Psoas muscle (tissue), 8 donors: ENCODE data around the gene TPM3. TPM values are rescaled to one million over a fixed set of nuclear protein-coding genes. Genes with fewer than 3 reads are reported as not detected.
A peak's percentile ranks its signal among the peaks of the same experiment; 100 is the strongest.
"Not testable (repeated sequence)": the region's sequence is repeated elsewhere in the genome, so short reads cannot be mapped to it uniquely, and the experiment has no call there.

ENCODE experiments used
- ATAC-seq, 4 donors: fragments of 200-7000 bp; cut with Tn5 transposase; one replicate each; pipeline ENCODE4 v1.9.1; 2020; ENCODE audit warnings: moderate library complexity in 3 of 4, mild to moderate bottlenecking in 2 of 4
- DNase-seq, 2 donors: peaks; one replicate each; pipeline ENCODE4 v3.0.0-alpha.2; 2020
- H3K27ac ChIP-seq: fragments of 200-600 bp; one replicate; pipeline ENCODE4 v1.8.0; 2022
- H3K27me3 ChIP-seq, 3 donors: fragments of 200-600 bp in 1 of 3; one replicate each; pipeline versions ENCODE4 v1.6.1 to v1.8.0; 2013 to 2022; ENCODE audit warnings: low read length in 2 of 3, mild to moderate bottlenecking in 2 of 3, moderate library complexity in 1 of 3; ENCODE audit not compliant: insufficient read depth in 3 of 3
- H3K36me3 ChIP-seq, 2 donors: fragments of 200-600 bp in 1 of 2; one replicate each; pipeline versions ENCODE4 v1.6.1 to v1.8.0; 2013 to 2022; ENCODE audit warnings: low read depth in 1 of 2, mild to moderate bottlenecking in 1 of 2, moderate library complexity in 1 of 2; ENCODE audit not compliant: insufficient read depth in 1 of 2
- H3K4me1 ChIP-seq: fragments of 200-600 bp; one replicate; pipeline ENCODE4 v1.8.0; 2022
- H3K4me3 ChIP-seq: fragments of 200-600 bp; one replicate; pipeline ENCODE4 v1.8.0; 2022; ENCODE audit warnings: mild to moderate bottlenecking
- H3K9me3 ChIP-seq: fragments of 200-600 bp; one replicate; pipeline ENCODE4 v1.8.0; 2022
- CTCF ChIP-seq: fragments of 200-600 bp; IDR thresholded peaks from one replicate; pipeline ENCODE4 v1.8.0; 2022; ENCODE audit warnings: antibody characterized with exemption
- WGBS, 3 donors: extraction: QIAGEN DNeasy Blood & Tissue Kit; methylation state at CpG; one replicate each; pipeline versions ENCODE4 v1.1.6 to v1.1.7; 2013; 5-methylcytosine and 5-hydroxymethylcytosine counted together
- intact Hi-C, 2 donors: fragments of 100-400 bp; cut with DNase I; formaldehyde crosslinking; loops; one replicate each; pipeline versions ENCODE4 v1.11.0 to v1.14.2; 2022
- polyA plus RNA-seq, 3 donors: library from polyadenylated mRNA; stranded (reverse); fragments of 200-250 nt; gene quantifications; one replicate each; pipeline ENCODE4 v1.2.3, GENCODE V29; 2013
- total RNA-seq, 4 donors: library from RNA; stranded (reverse); fragmentation: NEBNext Ultra II Directional in 2 of 4; extraction: Animal tissue kit (Norgen Biotek cat#: 25700) in 2 of 4; gene quantifications; one replicate each; pipeline versions ENCODE4 v1.2.1 to v1.2.4, GENCODE V29; 2021 to 2023
- donor health status: healthy with polysubstance abuse.
- donor health status: DM: no; HTN: no; CAD: no; lungs with moderate emphysema.
- donor health status: Bipolar disorder and iron deficiency.
- donor health status: healthy.
- donor health status: DM: yes; HTN: yes; CAD: no.
- donor health status: DM: no; HTN: no; CAD: no.
- donor health status: DM: no; HTN: no; CAD: no.
- donor health status: DM: yes; HTN: yes; CAD: no.

The TPM3 gene
- total and polyA plus RNA-seq, 7 donors: 1,778 to 3,898 (median 2,728) TPM

- H3K9me3 ChIP-seq: no peaks in the 10 kb centered on the region
- ATAC-seq: no peak
- DNase-seq: no peak
- H3K27me3 ChIP-seq: no peaks in the 10 kb centered on the region
- no peak overlapping the region for H3K27ac ChIP-seq
- WGBS, 3 donors: 95 to 97% (median 96%) methylated on average over 2 of the region's 2 CpGs
- peaks cover 23 to 99% of the 10 kb centered on the region in 2 donors for H3K36me3 ChIP-seq
- no peak overlapping the region for H3K4me3 ChIP-seq
- H3K4me1 ChIP-seq: peaks cover 6% of the 10 kb centered on the region
- no peak for TF ChIP-seq CTCF
- intact Hi-C loops: no loop called here
These were observed 45.5 kb upstream of the TPM3 start for GRCh38 chr1:154237435-154237834.

GRCh38 chr1:154236855-154237254 is 45.0 kb upstream of the TPM3 start:
- no peaks in the 10 kb centered on the region for H3K9me3 ChIP-seq
- H3K27ac ChIP-seq: no peak overlapping the region
- H3K36me3 ChIP-seq: peaks cover 23 to 99% of the 10 kb centered on the region in 2 donors
- no peak overlapping the region for H3K4me3 ChIP-seq
- H3K27me3 ChIP-seq: no peaks in the 10 kb centered on the region
- ATAC-seq (no peak), DNase-seq (no peak)
- intact Hi-C loops: no loop called here
- WGBS, 3 donors: 84 to 91% (median 88%) methylated on average over 4 of the region's 4 CpGs
- TF ChIP-seq CTCF: no peak
- H3K4me1 ChIP-seq: peaks cover 6% of the 10 kb centered on the region

GRCh38 chr1:154233127-154233526 is 41.2 kb upstream of the TPM3 start:
- DNase-seq, H3K27ac ChIP-seq, H3K4me1 ChIP-seq, H3K4me3 ChIP-seq, H3K27me3 ChIP-seq, H3K9me3 ChIP-seq, ATAC-seq, intact Hi-C loops: not testable (repeated sequence)
- 94 to 98% (median 95%) methylated on average over 12 of the region's 12 CpGs for WGBS, 3 donors
- H3K36me3 ChIP-seq: peaks cover 13 to 100% of the 10 kb centered on the region in 2 donors

- H3K4me1 ChIP-seq, DNase-seq, H3K27me3 ChIP-seq, H3K9me3 ChIP-seq, H3K4me3 ChIP-seq, ATAC-seq, H3K27ac ChIP-seq: not testable (repeated sequence)
- 94 to 99% (median 96%) methylated on average over 3 of the region's 3 CpGs for WGBS, 3 donors
- intact Hi-C loops: loop anchor here in 1 of 2 donors (1.0 kb wide), 1 partner anchor 25 kb away; no protein-coding TSS in a partner anchor
- peaks cover 6 to 100% of the 10 kb centered on the region in 2 donors for H3K36me3 ChIP-seq
These were observed 39.2 kb upstream of the TPM3 start for GRCh38 chr1:154231112-154231511.

- H3K4me1 ChIP-seq: peaks cover 29% of the 10 kb centered on the region
- DNase-seq (no peak), ATAC-seq (no peak)
- intact Hi-C loops: loop anchor here (5.0 kb wide), 2 partner anchors 37 to 42 kb away; no protein-coding TSS in a partner anchor
- no peak overlapping the region for H3K27ac ChIP-seq
- peaks cover 0 to 59% of the 10 kb centered on the region in 2 donors for H3K36me3 ChIP-seq
- H3K27me3 ChIP-seq: no peaks in the 10 kb centered on the region
- 93 to 97% (median 96%) methylated on average over 2 of the region's 2 CpGs for WGBS, 3 donors
- no peak overlapping the region for H3K4me3 ChIP-seq
- H3K9me3 ChIP-seq: no peaks in the 10 kb centered on the region
- no peak for TF ChIP-seq CTCF
These were observed 33.5 kb upstream of the TPM3 start for GRCh38 chr1:154225370-154225769.

GRCh38 chr1:154223621-154224020 is 31.7 kb upstream of the TPM3 start:
- Histone ChIP-seq H3K9me3 (no peaks in the 10 kb centered on the region), H3K27ac (peak overlapping the region; percentile 99), H3K27me3 (no peaks in the 10 kb centered on the region), H3K4me3 (peak overlapping the region; percentile 96), H3K4me1 (peaks cover 39% of the 10 kb centered on the region), H3K36me3 (peaks cover 0 to 48% of the 10 kb centered on the region in 2 donors)
- no peak for DNase-seq
- intact Hi-C loops: loop anchor here in 1 of 2 donors (5.0 kb wide), 1 partner anchor 334 kb away; the partner anchor contains the start of gene UBE2Q1
- WGBS, 3 donors: 31 to 59% (median 40%) methylated on average over 2 of the region's 2 CpGs
- TF ChIP-seq CTCF: no peak
- no peak for ATAC-seq
